ENCODE measurements around the gene PRPF19.

PRPF19 gene

DNA sequence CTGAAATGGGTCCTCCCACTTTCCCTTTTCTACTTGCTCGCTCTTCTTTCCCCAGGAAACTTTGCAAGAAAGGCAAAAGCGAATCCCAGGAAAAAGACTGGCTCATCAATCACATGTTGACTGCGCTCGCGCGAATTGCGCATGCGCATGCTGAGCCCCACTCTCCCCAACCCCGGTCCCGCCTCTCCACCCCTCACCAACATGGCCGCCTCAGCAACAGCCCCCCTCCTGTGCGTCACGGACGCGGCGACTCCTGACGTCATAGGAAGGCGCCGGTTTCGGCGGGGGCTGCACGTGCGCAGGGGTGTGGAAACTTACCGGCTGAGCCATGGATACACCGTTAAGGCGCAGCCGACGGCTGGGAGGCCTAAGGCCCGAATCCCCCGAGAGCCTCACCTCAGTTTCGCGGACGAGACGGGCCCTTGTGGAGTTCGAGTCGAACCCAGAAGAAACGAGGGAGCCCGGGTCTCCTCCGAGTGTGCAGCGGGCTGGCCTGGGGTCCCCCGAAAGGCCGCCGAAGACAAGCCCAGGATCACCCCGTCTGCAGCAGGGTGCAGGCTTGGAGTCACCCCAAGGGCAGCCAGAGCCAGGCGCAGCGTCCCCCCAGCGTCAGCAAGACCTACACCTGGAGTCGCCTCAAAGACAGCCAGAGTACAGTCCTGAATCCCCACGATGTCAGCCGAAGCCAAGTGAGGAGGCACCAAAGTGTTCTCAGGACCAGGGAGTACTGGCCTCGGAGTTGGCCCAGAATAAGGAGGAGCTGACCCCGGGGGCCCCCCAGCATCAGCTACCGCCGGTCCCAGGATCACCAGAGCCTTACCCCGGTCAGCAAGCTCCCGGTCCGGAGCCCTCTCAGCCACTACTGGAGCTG, 64.4 kb downstream of the PRPF19 start, which contains the start of gene CCDC86:
Gene CCDC86, plus strand, starts transcription at position 317 of the 871 bp plus-strand sequence. Its CDS starts 12 bp downstream, at position 329.
- H3K4me1 ChIP-seq (ENCODE audit: insufficient read depth, insufficient read length) = peaks cover 20% of the 10 kb centered on the region
- TF ChIP-seq SUZ12 (IDR thresholded peaks at IDR 0.05; ENCODE audit: extremely low read depth, insufficient read depth, insufficient read length) (no peak), YY1 (IDR thresholded peaks at IDR 0.05; ENCODE audit: insufficient read depth, insufficient read length) (peak; percentile 94)

More for the DNA sequence above, 64.4 kb downstream of the PRPF19 start, which contains the start of gene CCDC86:
- DNase-seq (ENCODE audit: low read depth, low spot score) = peak; percentile 96
- H3K27me3 ChIP-seq (ENCODE audit: insufficient read depth, insufficient read length) = no peaks in the 10 kb centered on the region
- H3K36me3 ChIP-seq (ENCODE audit: insufficient read depth, insufficient read length, low read length) = peaks cover 37% of the 10 kb centered on the region
- peak within 1 kb of the TSS; percentile 96 for H3K4me3 ChIP-seq (ENCODE audit: insufficient read length, low read depth)
- peak within 1 kb of the TSS; percentile 97 for H3K9ac ChIP-seq (ENCODE audit: insufficient read length, low read depth)
- no peaks in the 10 kb centered on the region for H3K9me3 ChIP-seq (ENCODE audit: insufficient read depth, low read length)

Data from NT2/D1 (cell line).